ENCODE measurements around the gene DNAJA4. TPM values are rescaled to one million over a fixed set of nuclear protein-coding genes. Genes with fewer than 3 reads are reported as not detected.

Gene DNAJA4
- total and polyA plus RNA-seq, 3 experiments from 2014 or later: 12.3 to 35.3 (median 32.6) TPM

- H3K27ac ChIP-seq (ENCODE audit: low read depth, low read length): no peak overlapping the region
- no peak overlapping the region for H3K4me3 ChIP-seq (ENCODE audit: low read length)
- no peaks in the 10 kb centered on the region for H3K9me3 ChIP-seq (ENCODE audit: low read length)
- Mint-ChIP-seq H3K4me1 (no peaks in the 10 kb centered on the region), H3K4me3 (no peak overlapping the region), H3K27ac (peak overlapping the region in 1 of 8 donors; percentile 52), H3K27me3 (peaks cover 14 to 15% of the 10 kb centered on the region in 2 donors), H3K36me3 (no peaks in the 10 kb centered on the region), H3K9me3 (no peaks in the 10 kb centered on the region)
- H3K4me1 ChIP-seq (ENCODE audit: insufficient read depth, low read length): no peaks in the 10 kb centered on the region
- DNase-seq: peak in 1 of 5 donors; percentile 33
- ChIA-PET POLR2A (no interaction called here), CTCF (no interaction called here)
- H3K27me3 ChIP-seq (ENCODE audit: insufficient read depth, low read length, poor library complexity, severe bottlenecking): no peaks in the 10 kb centered on the region
- no peaks in the 10 kb centered on the region for H3K36me3 ChIP-seq (ENCODE audit: insufficient read depth, low read length)
Measured at GRCh38 chr15:78312957-78313356, 48.6 kb downstream of the DNAJA4 start.

GRCh38 chr15:78313383-78313782, 49.0 kb downstream of the DNAJA4 start:
- Mint-ChIP-seq H3K9me3 (no peaks in the 10 kb centered on the region), H3K4me3 (no peak overlapping the region), H3K4me1 (no peaks in the 10 kb centered on the region), H3K27ac (peak overlapping the region in 1 of 8 donors; percentile 52), H3K36me3 (no peaks in the 10 kb centered on the region), H3K27me3 (peaks cover 10 to 15% of the 10 kb centered on the region in 2 donors)
- ChIA-PET CTCF (no interaction called here), POLR2A (no interaction called here)
- Histone ChIP-seq H3K36me3 (ENCODE audit: insufficient read depth, low read length) (no peaks in the 10 kb centered on the region), H3K27me3 (ENCODE audit: insufficient read depth, low read length, poor library complexity, severe bottlenecking) (no peaks in the 10 kb centered on the region), H3K27ac (ENCODE audit: low read depth, low read length) (no peak overlapping the region), H3K4me1 (ENCODE audit: insufficient read depth, low read length) (no peaks in the 10 kb centered on the region), H3K9me3 (ENCODE audit: low read length) (no peaks in the 10 kb centered on the region), H3K4me3 (ENCODE audit: low read length) (no peak overlapping the region)
- DNase-seq: peak in 1 of 5 donors; percentile 15

- no peaks in the 10 kb centered on the region for H3K36me3 ChIP-seq (ENCODE audit: insufficient read depth, low read length)
- H3K4me1 Mint-ChIP-seq: no peaks in the 10 kb centered on the region
- no peaks in the 10 kb centered on the region for H3K36me3 Mint-ChIP-seq
- no peak overlapping the region for H3K4me3 ChIP-seq (ENCODE audit: low read length)
- peaks cover 10 to 11% of the 10 kb centered on the region in 2 donors for H3K27me3 Mint-ChIP-seq
- no peaks in the 10 kb centered on the region for H3K27me3 ChIP-seq (ENCODE audit: insufficient read depth, low read length, poor library complexity, severe bottlenecking)
- peak in 1 of 5 donors; percentile 10 for DNase-seq
- no peaks in the 10 kb centered on the region for H3K9me3 Mint-ChIP-seq
- H3K27ac ChIP-seq (ENCODE audit: low read depth, low read length): no peak overlapping the region
- no peak overlapping the region for H3K4me3 Mint-ChIP-seq
- no peaks in the 10 kb centered on the region for H3K4me1 ChIP-seq (ENCODE audit: insufficient read depth, low read length)
- CTCF ChIA-PET: no interaction called here
- no peak overlapping the region for H3K27ac Mint-ChIP-seq
- no peaks in the 10 kb centered on the region for H3K9me3 ChIP-seq (ENCODE audit: low read length)
- POLR2A ChIA-PET: no interaction called here
Measured at GRCh38 chr15:78314181-78314581, 49.8 kb downstream of the DNAJA4 start.

- CTCF ChIA-PET: no interaction called here
- POLR2A ChIA-PET: no interaction called here
Measured at GRCh38 chr15:78315686-78316282, 51.4 kb downstream of the DNAJA4 start.

GRCh38 chr15:78316283-78317083, 52.1 kb downstream of the DNAJA4 start:
- H3K27ac Mint-ChIP-seq: peak overlapping the region in 2 of 8 donors; percentile 60 to 65
- no peaks in the 10 kb centered on the region for H3K4me1 Mint-ChIP-seq
- no peak overlapping the region for H3K4me3 Mint-ChIP-seq
- H3K36me3 Mint-ChIP-seq: no peaks in the 10 kb centered on the region
- H3K9me3 ChIP-seq (ENCODE audit: low read length): no peaks in the 10 kb centered on the region
- H3K27me3 ChIP-seq (ENCODE audit: insufficient read depth, low read length, poor library complexity, severe bottlenecking): no peaks in the 10 kb centered on the region
- no peaks in the 10 kb centered on the region for H3K4me1 ChIP-seq (ENCODE audit: insufficient read depth, low read length)
- H3K27ac ChIP-seq (ENCODE audit: low read depth, low read length): no peak overlapping the region
- H3K9me3 Mint-ChIP-seq: no peaks in the 10 kb centered on the region
- ChIA-PET CTCF (no interaction called here), POLR2A (no interaction called here)
- H3K36me3 ChIP-seq (ENCODE audit: insufficient read depth, low read length): no peaks in the 10 kb centered on the region
- peaks cover 6 to 10% of the 10 kb centered on the region in 2 donors for H3K27me3 Mint-ChIP-seq
- H3K4me3 ChIP-seq (ENCODE audit: low read length): no peak overlapping the region
- DNase-seq: peak in 1 of 5 donors; percentile 29

More at GRCh38 chr15:78315686-78316282, 51.4 kb downstream of the DNAJA4 start:
- Mint-ChIP-seq H3K36me3 (no peaks in the 10 kb centered on the region), H3K4me1 (no peaks in the 10 kb centered on the region), H3K27me3 (peaks cover 6 to 10% of the 10 kb centered on the region in 2 donors), H3K27ac (no peak overlapping the region), H3K9me3 (no peaks in the 10 kb centered on the region), H3K4me3 (no peak overlapping the region)
- Histone ChIP-seq H3K27me3 (ENCODE audit: insufficient read depth, low read length, poor library complexity, severe bottlenecking) (no peaks in the 10 kb centered on the region), H3K27ac (ENCODE audit: low read depth, low read length) (no peak overlapping the region), H3K4me1 (ENCODE audit: insufficient read depth, low read length) (no peaks in the 10 kb centered on the region), H3K9me3 (ENCODE audit: low read length) (no peaks in the 10 kb centered on the region), H3K36me3 (ENCODE audit: insufficient read depth, low read length) (no peaks in the 10 kb centered on the region), H3K4me3 (ENCODE audit: low read length) (no peak overlapping the region)
- DNase-seq: peak in 1 of 5 donors; percentile 11

GRCh38 chr15:78317145-78317836, 52.9 kb downstream of the DNAJA4 start:
- H3K4me1 ChIP-seq (ENCODE audit: insufficient read depth, low read length): no peaks in the 10 kb centered on the region
- Mint-ChIP-seq H3K4me3 (no peak overlapping the region), H3K27me3 (peaks cover 4 to 8% of the 10 kb centered on the region in 2 donors), H3K9me3 (no peaks in the 10 kb centered on the region), H3K4me1 (no peaks in the 10 kb centered on the region), H3K27ac (no peak overlapping the region), H3K36me3 (no peaks in the 10 kb centered on the region)
- ChIA-PET POLR2A (no interaction called here), CTCF (no interaction called here)
- no peak overlapping the region for H3K27ac ChIP-seq (ENCODE audit: low read depth, low read length)
- no peaks in the 10 kb centered on the region for H3K36me3 ChIP-seq (ENCODE audit: insufficient read depth, low read length)
- peak in 1 of 5 donors; percentile 16 for DNase-seq
- no peaks in the 10 kb centered on the region for H3K27me3 ChIP-seq (ENCODE audit: insufficient read depth, low read length, poor library complexity, severe bottlenecking)
- no peaks in the 10 kb centered on the region for H3K9me3 ChIP-seq (ENCODE audit: low read length)
- H3K4me3 ChIP-seq (ENCODE audit: low read length): no peak overlapping the region

GRCh38 chr15:78319588-78319987, 55.2 kb downstream of the DNAJA4 start:
- Mint-ChIP-seq H3K36me3 (no peaks in the 10 kb centered on the region), H3K27ac (no peak overlapping the region), H3K4me1 (no peaks in the 10 kb centered on the region), H3K4me3 (no peak overlapping the region), H3K27me3 (no peaks in the 10 kb centered on the region), H3K9me3 (no peaks in the 10 kb centered on the region)
- Histone ChIP-seq H3K36me3 (ENCODE audit: insufficient read depth, low read length) (no peaks in the 10 kb centered on the region), H3K4me3 (ENCODE audit: low read length) (no peak overlapping the region), H3K27ac (ENCODE audit: low read depth, low read length) (no peak overlapping the region), H3K9me3 (ENCODE audit: low read length) (no peaks in the 10 kb centered on the region), H3K4me1 (ENCODE audit: insufficient read depth, low read length) (no peaks in the 10 kb centered on the region), H3K27me3 (ENCODE audit: insufficient read depth, low read length, poor library complexity, severe bottlenecking) (no peaks in the 10 kb centered on the region)
- peak in 1 of 5 donors; percentile 39 for DNase-seq
- CTCF ChIA-PET: no interaction called here
- POLR2A ChIA-PET: no interaction called here

- H3K9me3 ChIP-seq (ENCODE audit: low read length): no peaks in the 10 kb centered on the region
- no peaks in the 10 kb centered on the region for H3K36me3 Mint-ChIP-seq
- H3K27ac ChIP-seq (ENCODE audit: low read depth, low read length): no peak overlapping the region
- CTCF ChIA-PET: no interaction called here
- DNase-seq: peak in 1 of 5 donors; percentile 20
- H3K4me3 ChIP-seq (ENCODE audit: low read length): no peak overlapping the region
- POLR2A ChIA-PET: interaction anchor here (0.6 kb wide), 1 partner anchor 243 kb away, joined by 4 read pairs; no protein-coding TSS in a partner anchor
- no peak overlapping the region for H3K27ac Mint-ChIP-seq
- no peaks in the 10 kb centered on the region for H3K4me1 Mint-ChIP-seq
- no peaks in the 10 kb centered on the region for H3K27me3 ChIP-seq (ENCODE audit: insufficient read depth, low read length, poor library complexity, severe bottlenecking)
- H3K9me3 Mint-ChIP-seq: no peaks in the 10 kb centered on the region
- no peak overlapping the region for H3K4me3 Mint-ChIP-seq
- H3K27me3 Mint-ChIP-seq: no peaks in the 10 kb centered on the region
- no peaks in the 10 kb centered on the region for H3K36me3 ChIP-seq (ENCODE audit: insufficient read depth, low read length)
- H3K4me1 ChIP-seq (ENCODE audit: insufficient read depth, low read length): no peaks in the 10 kb centered on the region
Measured at GRCh38 chr15:78320183-78320582, 55.8 kb downstream of the DNAJA4 start.

Data from CD8-positive, alpha-beta memory T cell (primary cell).